Gastrocnemius medialis (tissue), 4 donors: ENCODE measurements around the gene LHFPL6. TPM values are rescaled to one million over a fixed set of nuclear protein-coding genes. Genes with fewer than 3 reads are reported as not detected.
A peak's percentile ranks its signal among the peaks of the same experiment; 100 is the strongest.

ENCODE experiments used
- ATAC-seq, 2 donors: fragments of 150-250 bp; one replicate each; pipeline ENCODE4 v1.9.1; 2016
- DNase-seq, 2 donors: peaks; one replicate each; pipeline ENCODE4 v3.0.0-alpha.2; 2019
- H3K27ac ChIP-seq, 4 donors: fragments of 200-600 bp; sonication (generic); 1 replicate in 1 of 4; 2 replicates in 3 of 4; pipeline ENCODE4 v1.5.1; 2016 to 2018; ENCODE audit warnings: mild to moderate bottlenecking in 2 of 4, moderate library complexity in 1 of 4
- H3K27me3 ChIP-seq, 3 donors: fragments of 200-600 bp; sonication (generic) in 2 of 3; 1 replicate in 1 of 3; 2 replicates in 2 of 3; pipeline versions ENCODE4 v1.5.1 to v1.6.0; 2016 to 2019; ENCODE audit warnings: mild to moderate bottlenecking in 1 of 3, moderate library complexity in 1 of 3
- H3K36me3 ChIP-seq, 2 donors: fragments of 200-600 bp; sonication (generic) in 1 of 2; one replicate each; pipeline ENCODE4 v1.5.1; 2017 to 2018
- H3K4me1 ChIP-seq, 2 donors: fragments of 200-600 bp; sonication (generic) in 1 of 2; one replicate each; pipeline ENCODE4 v1.5.1; 2016 to 2017; ENCODE audit warnings: mild to moderate bottlenecking in 2 of 2
- H3K4me3 ChIP-seq, 4 donors: fragments of 200-600 bp; sonication (generic) in 3 of 4; 1 replicate in 1 of 4; 2 replicates in 3 of 4; pipeline ENCODE4 v1.5.1; 2016 to 2019; ENCODE audit warnings: mild to moderate bottlenecking in 2 of 4
- H3K9me3 ChIP-seq, 3 donors: fragments of 200-600 bp; sonication (generic) in 2 of 3; 1 replicate in 1 of 3; 2 replicates in 2 of 3; pipeline ENCODE4 v1.5.1; 2016 to 2019
- POLR2A ChIP-seq, 2 donors: fragments of 450-650 bp; IDR thresholded peaks; one replicate each; pipeline ENCODE4 v1.6.1; 2017; ENCODE audit warnings: antibody characterized with exemption in 2 of 2, mild to moderate bottlenecking in 2 of 2, moderate library complexity in 2 of 2
- in situ Hi-C, 4 donors: fragments of 200-750 bp; cut with MboI; loops; one replicate each; pipeline versions ENCODE4 v1.15.0 to v1.8.0; 2017; ENCODE audit warnings: low sequenced_read_pairs in 4 of 4
- intact Hi-C: fragments of 100-400 bp; cut with DNase I; formaldehyde crosslinking; loops from one replicate; pipeline ENCODE4 v1.15.1; 2023; ENCODE audit warnings: low total_unique reads
- total RNA-seq, 4 donors: library from RNA; depleted of rRNA; stranded (reverse); fragments of >200 nt; gene quantifications; one replicate each; pipeline versions ENCODE4 v1.1.0 to v1.2.3, GENCODE V29; 2016
- TF ChIP-seq, protein P1 (sequence below), 5 experiments: fragments of 450-650 bp in 3 of 5; fragments of 200-600 bp in 2 of 5; sonication (generic) in 2 of 5; IDR thresholded peaks in 4 of 5; conservative IDR thresholded peaks in 1 of 5; 1 replicate in 4 of 5; 2 replicates in 1 of 5; pipeline ENCODE4 v1.5.1; 2016 to 2019; ENCODE audit warnings: antibody characterized with exemption in 5 of 5, mild to moderate bottlenecking in 3 of 5, moderate library complexity in 3 of 5

LHFPL6 gene
- total RNA-seq, 4 donors from 2014 or later: 12.7 to 26.3 (median 16.0) TPM

DNA sequence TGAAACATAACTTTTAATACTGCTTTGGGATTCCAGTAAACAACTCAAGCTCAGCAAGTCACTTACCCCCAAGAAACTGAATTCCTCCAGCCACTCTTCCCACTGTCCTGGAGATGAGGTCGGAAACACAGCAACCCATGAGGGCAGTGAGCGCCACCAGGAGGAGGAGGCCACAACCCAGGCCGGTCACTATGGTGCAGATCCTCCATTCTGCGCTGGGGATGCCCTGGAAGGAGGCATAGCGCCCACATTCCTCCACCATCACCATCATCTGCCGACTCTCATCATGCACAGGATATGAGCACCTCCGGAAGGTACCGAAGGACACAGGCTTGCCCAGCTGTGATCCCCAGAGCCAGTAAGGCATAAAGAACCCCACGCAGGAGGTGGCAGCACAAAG, 2.2 kb downstream of the LHFPL6 start:
- Histone ChIP-seq H3K27ac (no peak overlapping the region), H3K4me3 (peak overlapping the region; percentile 61 to 83 (median 73)), H3K9me3 (no peaks in the 10 kb centered on the region), H3K36me3 (no peaks in the 10 kb centered on the region), H3K4me1 (peaks cover 10 to 11% of the 10 kb centered on the region in 2 donors), H3K27me3 (peaks cover 0 to 4% (median 0%) of the 10 kb centered on the region in 3 donors)
- in situ Hi-C loops (loop anchor here in 1 of 4 donors (25.0 kb wide), 2 partner anchors 338 to 563 kb away; partner anchors contain the start of genes NHLRC3 and PROSER1), intact Hi-C loops (loop anchor here (10.0 kb wide), 1 partner anchor 146 kb away; no protein-coding TSS in a partner anchor)
- DNase-seq (no peak), ATAC-seq (no peak)
- no peak for TF ChIP-seq POLR2A (IDR thresholded peaks at IDR 0.05)
- TF ChIP-seq, protein P1, sequence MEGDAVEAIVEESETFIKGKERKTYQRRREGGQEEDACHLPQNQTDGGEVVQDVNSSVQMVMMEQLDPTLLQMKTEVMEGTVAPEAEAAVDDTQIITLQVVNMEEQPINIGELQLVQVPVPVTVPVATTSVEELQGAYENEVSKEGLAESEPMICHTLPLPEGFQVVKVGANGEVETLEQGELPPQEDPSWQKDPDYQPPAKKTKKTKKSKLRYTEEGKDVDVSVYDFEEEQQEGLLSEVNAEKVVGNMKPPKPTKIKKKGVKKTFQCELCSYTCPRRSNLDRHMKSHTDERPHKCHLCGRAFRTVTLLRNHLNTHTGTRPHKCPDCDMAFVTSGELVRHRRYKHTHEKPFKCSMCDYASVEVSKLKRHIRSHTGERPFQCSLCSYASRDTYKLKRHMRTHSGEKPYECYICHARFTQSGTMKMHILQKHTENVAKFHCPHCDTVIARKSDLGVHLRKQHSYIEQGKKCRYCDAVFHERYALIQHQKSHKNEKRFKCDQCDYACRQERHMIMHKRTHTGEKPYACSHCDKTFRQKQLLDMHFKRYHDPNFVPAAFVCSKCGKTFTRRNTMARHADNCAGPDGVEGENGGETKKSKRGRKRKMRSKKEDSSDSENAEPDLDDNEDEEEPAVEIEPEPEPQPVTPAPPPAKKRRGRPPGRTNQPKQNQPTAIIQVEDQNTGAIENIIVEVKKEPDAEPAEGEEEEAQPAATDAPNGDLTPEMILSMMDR (IDR thresholded peaks at IDR 0.05 in 4 of 5, conservative IDR thresholded peaks at IDR 0.05 in 1 of 5): peak in 1 of 5 experiments; percentile 8

DNA sequence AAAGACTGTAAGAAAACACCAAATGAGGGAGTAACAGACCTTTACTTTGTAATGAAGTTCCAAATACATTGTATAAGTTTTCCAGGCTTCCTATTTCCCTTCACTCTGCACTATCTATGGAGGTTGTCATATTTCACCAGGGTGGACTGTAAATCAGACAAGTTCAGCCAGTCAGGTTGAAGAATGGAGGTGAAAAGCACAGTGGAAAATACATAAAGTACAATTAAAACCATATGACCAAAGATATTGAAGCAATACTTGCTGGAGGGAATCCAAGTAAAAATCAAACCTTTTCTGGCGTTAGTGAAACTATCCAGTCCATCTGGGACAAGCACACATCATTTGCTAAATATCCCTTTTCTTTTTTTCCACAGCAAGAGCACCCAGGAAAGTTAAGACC, 3.2 kb downstream of the LHFPL6 start:
- intact Hi-C loops (loop anchor here (10.0 kb wide), 1 partner anchor 145 kb away; no protein-coding TSS in a partner anchor), in situ Hi-C loops (loop anchor here in 1 of 4 donors (25.0 kb wide), 2 partner anchors 338 to 563 kb away; partner anchors contain the start of genes NHLRC3 and PROSER1)
- H3K9me3 ChIP-seq: no peaks in the 10 kb centered on the region
- DNase-seq (no peak), ATAC-seq (no peak)
- H3K27ac ChIP-seq: peak overlapping the region in 1 of 4 donors; percentile 4
- H3K4me1 ChIP-seq: peaks cover 10 to 11% of the 10 kb centered on the region in 2 donors
- H3K27me3 ChIP-seq: peaks cover 0 to 4% (median 0%) of the 10 kb centered on the region in 3 donors
- H3K36me3 ChIP-seq: no peaks in the 10 kb centered on the region
- peak overlapping the region; percentile 61 to 83 (median 73) for H3K4me3 ChIP-seq
- TF ChIP-seq, protein P1 (IDR thresholded peaks at IDR 0.05 in 4 of 5, conservative IDR thresholded peaks at IDR 0.05 in 1 of 5): no peak
- no peak for TF ChIP-seq POLR2A (IDR thresholded peaks at IDR 0.05)

DNA sequence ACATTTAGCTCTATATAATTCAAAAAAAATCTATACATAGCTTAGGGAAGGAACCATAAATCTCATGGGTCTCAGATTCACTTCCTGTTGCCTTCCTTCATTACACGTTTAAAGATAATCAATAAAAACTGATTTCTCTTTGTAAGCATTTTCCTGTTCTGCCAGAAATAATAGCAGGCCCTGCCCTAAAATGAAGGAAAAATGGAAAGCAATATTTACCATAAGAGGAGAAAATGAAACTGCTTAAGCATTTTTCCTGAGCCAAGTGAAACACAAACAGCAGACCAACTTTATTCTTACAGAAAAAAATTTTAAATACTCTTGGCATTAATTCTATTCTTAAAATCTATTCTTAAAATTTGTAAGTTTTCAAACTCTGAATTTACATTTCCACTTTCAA, 4.0 kb downstream of the LHFPL6 start:
- H3K27ac ChIP-seq: peak overlapping the region in 1 of 4 donors; percentile 30
- H3K36me3 ChIP-seq: no peaks in the 10 kb centered on the region
- in situ Hi-C loops (no loop called here), intact Hi-C loops (no loop called here)
- peaks cover 8 to 10% of the 10 kb centered on the region in 2 donors for H3K4me1 ChIP-seq
- H3K4me3 ChIP-seq: peak overlapping the region; percentile 26 to 83 (median 48)
- TF ChIP-seq POLR2A (IDR thresholded peaks at IDR 0.05): no peak
- TF ChIP-seq, protein P1 (IDR thresholded peaks at IDR 0.05 in 4 of 5, conservative IDR thresholded peaks at IDR 0.05 in 1 of 5): no peak
- H3K27me3 ChIP-seq: peaks cover 0 to 2% (median 0%) of the 10 kb centered on the region in 3 donors
- DNase-seq: no peak
- ATAC-seq: no peak
- no peaks in the 10 kb centered on the region for H3K9me3 ChIP-seq

DNA sequence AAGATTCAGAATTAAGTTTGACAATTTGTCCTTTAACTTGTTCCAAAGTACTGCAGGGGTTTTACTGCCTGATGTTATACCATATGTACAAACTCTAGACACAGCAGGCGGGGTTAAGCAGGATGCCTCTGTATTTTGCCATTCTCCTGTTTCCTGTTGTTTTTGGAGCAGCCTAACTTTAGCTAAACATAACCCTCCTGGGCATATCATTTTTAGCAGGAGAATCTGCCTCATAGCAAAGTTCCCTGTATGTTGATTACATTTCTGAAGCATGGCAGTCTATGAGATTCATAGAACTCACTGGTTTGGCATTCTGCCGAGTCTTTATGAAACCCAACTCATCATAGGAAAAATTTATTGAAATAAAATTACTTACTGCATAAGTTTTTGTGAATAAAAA, 5.2 kb downstream of the LHFPL6 start:
- TF ChIP-seq POLR2A (IDR thresholded peaks at IDR 0.05): no peak
- TF ChIP-seq, protein P1 (IDR thresholded peaks at IDR 0.05 in 4 of 5, conservative IDR thresholded peaks at IDR 0.05 in 1 of 5): no peak
- H3K4me3 ChIP-seq: peak overlapping the region in 2 of 4 donors; percentile 7 to 9
- intact Hi-C loops (no loop called here), in situ Hi-C loops (no loop called here)
- no peaks in the 10 kb centered on the region for H3K9me3 ChIP-seq
- ATAC-seq (no peak), DNase-seq (no peak)
- peaks cover 0 to 5% of the 10 kb centered on the region in 2 donors for H3K4me1 ChIP-seq
- H3K36me3 ChIP-seq: no peaks in the 10 kb centered on the region
- no peaks in the 10 kb centered on the region for H3K27me3 ChIP-seq
- no peak overlapping the region for H3K27ac ChIP-seq
